ENCODE data around the gene LYST.

GRCh38 chr1:235673981-235674380, 192.7 kb downstream of the LYST start:
- TF ChIP-seq RXRA (IDR thresholded peaks at IDR 0.05; ENCODE audit: borderline replicate concordance, low read depth) (no peak), CTCF (IDR thresholded peaks at IDR 0.05) (no peak)
